ENCODE data around the gene RYR3. TPM values are rescaled to one million over a fixed set of nuclear protein-coding genes. Genes with fewer than 3 reads are reported as not detected.
"Not testable (repeated sequence)": the region's sequence is repeated elsewhere in the genome, so short reads cannot be mapped to it uniquely, and the experiment has no call there.

The RYR3 gene
- total RNA-seq, 1 experiment from 2014 or later, result 0.69 TPM

- DNase-seq, result peak; percentile 33
- Histone ChIP-seq H3K4me3 (ENCODE audit: insufficient read depth, low read depth, low read length) (no peak overlapping the region), H3K27me3 (ENCODE audit: control insufficient read depth, insufficient read depth, low read length) (no peaks in the 10 kb centered on the region), H3K36me3 (replicated peaks; ENCODE audit: control insufficient read depth, insufficient read depth, low read length) (no peaks in the 10 kb centered on the region)
Observed at GRCh38 chr15:33559207-33559890, 248.6 kb downstream of the RYR3 start.

- Histone ChIP-seq H3K36me3 (replicated peaks; ENCODE audit: control insufficient read depth, insufficient read depth, low read length) (no peaks in the 10 kb centered on the region), H3K4me3 (ENCODE audit: insufficient read depth, low read depth, low read length) (no peak overlapping the region), H3K27me3 (ENCODE audit: control insufficient read depth, insufficient read depth, low read length) (no peaks in the 10 kb centered on the region)
- peak; percentile 6 for DNase-seq
Observed at GRCh38 chr15:33561407-33561806, 250.6 kb downstream of the RYR3 start.

- no peaks in the 10 kb centered on the region for H3K36me3 ChIP-seq (replicated peaks; ENCODE audit: control insufficient read depth, insufficient read depth, low read length)
- H3K4me3 ChIP-seq (ENCODE audit: insufficient read depth, low read depth, low read length), result no peak overlapping the region
Observed at GRCh38 chr15:33561967-33562366, 251.2 kb downstream of the RYR3 start.

GRCh38 chr15:33565094-33565493 lies 254.3 kb downstream of the RYR3 start:
- Histone ChIP-seq H3K36me3 (replicated peaks; ENCODE audit: control insufficient read depth, insufficient read depth, low read length) (no peaks in the 10 kb centered on the region), H3K4me3 (ENCODE audit: insufficient read depth, low read depth, low read length) (no peak overlapping the region), H3K27me3 (ENCODE audit: control insufficient read depth, insufficient read depth, low read length) (no peaks in the 10 kb centered on the region)
- DNase-seq, result no peak

More at GRCh38 chr15:33561967-33562366, 251.2 kb downstream of the RYR3 start:
- no peak for DNase-seq
- no peaks in the 10 kb centered on the region for H3K27me3 ChIP-seq (ENCODE audit: control insufficient read depth, insufficient read depth, low read length)

GRCh38 chr15:33567652-33568051 lies 256.9 kb downstream of the RYR3 start:
- Histone ChIP-seq H3K27me3 (ENCODE audit: control insufficient read depth, insufficient read depth, low read length) (no peaks in the 10 kb centered on the region), H3K4me3 (ENCODE audit: insufficient read depth, low read depth, low read length) (no peak overlapping the region), H3K36me3 (replicated peaks; ENCODE audit: control insufficient read depth, insufficient read depth, low read length) (no peaks in the 10 kb centered on the region)
- DNase-seq, result no peak

- H3K36me3 ChIP-seq (replicated peaks; ENCODE audit: control insufficient read depth, insufficient read depth, low read length), result no peaks in the 10 kb centered on the region
- no peak overlapping the region for H3K4me3 ChIP-seq (ENCODE audit: insufficient read depth, low read depth, low read length)
- no peaks in the 10 kb centered on the region for H3K27me3 ChIP-seq (ENCODE audit: control insufficient read depth, insufficient read depth, low read length)
- no peak for DNase-seq
Observed at GRCh38 chr15:33569036-33569435, 258.3 kb downstream of the RYR3 start.

GRCh38 chr15:33577911-33578310 lies 267.1 kb downstream of the RYR3 start:
- DNase-seq; H3K4me3 ChIP-seq (ENCODE audit: insufficient read depth, low read depth, low read length); H3K36me3 ChIP-seq (replicated peaks; ENCODE audit: control insufficient read depth, insufficient read depth, low read length); H3K27me3 ChIP-seq (ENCODE audit: control insufficient read depth, insufficient read depth, low read length): not testable (repeated sequence)

GRCh38 chr15:33580526-33580925 lies 269.8 kb downstream of the RYR3 start:
- DNase-seq, result no peak
- Histone ChIP-seq H3K27me3 (ENCODE audit: control insufficient read depth, insufficient read depth, low read length) (no peaks in the 10 kb centered on the region), H3K4me3 (ENCODE audit: insufficient read depth, low read depth, low read length) (no peak overlapping the region), H3K36me3 (replicated peaks; ENCODE audit: control insufficient read depth, insufficient read depth, low read length) (no peaks in the 10 kb centered on the region)

- no peak for DNase-seq
Observed at GRCh38 chr15:33581032-33581431, 270.3 kb downstream of the RYR3 start.

GRCh38 chr15:33584797-33585196 lies 274.0 kb downstream of the RYR3 start:
- Histone ChIP-seq H3K27me3 (ENCODE audit: control insufficient read depth, insufficient read depth, low read length) (no peaks in the 10 kb centered on the region), H3K4me3 (ENCODE audit: insufficient read depth, low read depth, low read length) (no peak overlapping the region), H3K36me3 (replicated peaks; ENCODE audit: control insufficient read depth, insufficient read depth, low read length) (no peaks in the 10 kb centered on the region)
- DNase-seq, result no peak

More at GRCh38 chr15:33581032-33581431, 270.3 kb downstream of the RYR3 start:
- Histone ChIP-seq H3K4me3 (ENCODE audit: insufficient read depth, low read depth, low read length) (no peak overlapping the region), H3K27me3 (ENCODE audit: control insufficient read depth, insufficient read depth, low read length) (no peaks in the 10 kb centered on the region), H3K36me3 (replicated peaks; ENCODE audit: control insufficient read depth, insufficient read depth, low read length) (no peaks in the 10 kb centered on the region)

GRCh38 chr15:33586786-33587697 lies 276.3 kb downstream of the RYR3 start:
- Histone ChIP-seq H3K4me3 (ENCODE audit: insufficient read depth, low read depth, low read length) (no peak overlapping the region), H3K27me3 (ENCODE audit: control insufficient read depth, insufficient read depth, low read length) (no peaks in the 10 kb centered on the region), H3K36me3 (replicated peaks; ENCODE audit: control insufficient read depth, insufficient read depth, low read length) (no peaks in the 10 kb centered on the region)
- DNase-seq, result no peak

- no peak overlapping the region for H3K4me3 ChIP-seq (ENCODE audit: insufficient read depth, low read depth, low read length)
- DNase-seq, result no peak
- H3K27me3 ChIP-seq (ENCODE audit: control insufficient read depth, insufficient read depth, low read length), result no peaks in the 10 kb centered on the region
- H3K36me3 ChIP-seq (replicated peaks; ENCODE audit: control insufficient read depth, insufficient read depth, low read length), result no peaks in the 10 kb centered on the region
Observed at GRCh38 chr15:33587773-33588172, 277.0 kb downstream of the RYR3 start.

GRCh38 chr15:33592864-33593263 lies 282.1 kb downstream of the RYR3 start:
- H3K36me3 ChIP-seq (replicated peaks; ENCODE audit: control insufficient read depth, insufficient read depth, low read length), result no peaks in the 10 kb centered on the region
- DNase-seq, result no peak
- no peak overlapping the region for H3K4me3 ChIP-seq (ENCODE audit: insufficient read depth, low read depth, low read length)
- no peaks in the 10 kb centered on the region for H3K27me3 ChIP-seq (ENCODE audit: control insufficient read depth, insufficient read depth, low read length)

- H3K36me3 ChIP-seq (replicated peaks; ENCODE audit: control insufficient read depth, insufficient read depth, low read length); H3K4me3 ChIP-seq (ENCODE audit: insufficient read depth, low read depth, low read length); H3K27me3 ChIP-seq (ENCODE audit: control insufficient read depth, insufficient read depth, low read length); DNase-seq: not testable (repeated sequence)
Observed at GRCh38 chr15:33598382-33598781, 287.6 kb downstream of the RYR3 start.

GRCh38 chr15:33600212-33600611 lies 289.4 kb downstream of the RYR3 start:
- H3K36me3 ChIP-seq (replicated peaks; ENCODE audit: control insufficient read depth, insufficient read depth, low read length), result no peaks in the 10 kb centered on the region
- no peak overlapping the region for H3K4me3 ChIP-seq (ENCODE audit: insufficient read depth, low read depth, low read length)
- no peaks in the 10 kb centered on the region for H3K27me3 ChIP-seq (ENCODE audit: control insufficient read depth, insufficient read depth, low read length)
- no peak for DNase-seq

All from H7 (cell line).